ENCODE measurements around the gene DCAF7. TPM values are rescaled to one million over a fixed set of nuclear protein-coding genes. Genes with fewer than 3 reads are reported as not detected.
A peak's percentile ranks its signal among the peaks of the same experiment; 100 is the strongest.

Gene DCAF7
- polyA plus RNA-seq, 3 donors = 41.9 to 89.4 (median 58.1) TPM

- Histone ChIP-seq H3K36me3 (replicated peaks in 1 of 2; ENCODE audit: control insufficient read depth in 1 of 2, insufficient read depth in 2 of 2, low read length in 2 of 2) (no peaks in the 10 kb centered on the region), H3K79me2 (ENCODE audit: insufficient read depth, low read length) (no peaks in the 10 kb centered on the region), H4K20me1 (ENCODE audit: insufficient read depth, low read length) (no peaks in the 10 kb centered on the region), H3K9ac (ENCODE audit: insufficient read depth, low read length, poor library complexity, severe bottlenecking) (no peak overlapping the region), H3K4me3 (replicated peaks in 1 of 3; ENCODE audit: low read depth in 2 of 3, low read length in 3 of 3) (no peak overlapping the region), H3K9me3 (replicated peaks in 1 of 2; ENCODE audit: control insufficient read depth in 1 of 2, insufficient read depth in 1 of 2, low read length in 2 of 2) (no peaks in the 10 kb centered on the region), H3K4me1 (ENCODE audit: control insufficient read depth in 1 of 2, insufficient read depth in 2 of 2, low read length in 2 of 2) (no peaks in the 10 kb centered on the region), H3K4me2 (replicated peaks; ENCODE audit: extremely low read depth, low read length, poor library complexity, severe bottlenecking) (no peak overlapping the region), H3K27ac (ENCODE audit: low read depth in 1 of 2, low read length in 2 of 2) (no peak overlapping the region), H2AFZ (ENCODE audit: insufficient read depth, low read depth, low read length, poor library complexity, severe bottlenecking) (no peak overlapping the region), H3K27me3 (ENCODE audit: control insufficient read depth in 2 of 2, insufficient read depth in 2 of 2, low read length in 2 of 2) (peaks cover 0 to 20% of the 10 kb centered on the region in 2 donors)
- DNase-seq = no peak
- no peak for TF ChIP-seq CTCF (IDR thresholded peaks at IDR 0.05)
- Mint-ChIP-seq H3K27me3 (ENCODE audit: low read depth in 3 of 3) (peaks cover 21 to 40% (median 23%) of the 10 kb centered on the region in 3 donors), H3K4me3 (no peak overlapping the region), H3K36me3 (no peaks in the 10 kb centered on the region), H3K9me3 (peaks cover 0 to 5% (median 3%) of the 10 kb centered on the region in 7 donors), H3K4me1 (peaks cover 2% of the 10 kb centered on the region), H3K27ac (no peak overlapping the region)
- intact Hi-C loops (cut with micrococcal nuclease) = no loop called here
- WGBS (ENCODE audit: insufficient coverage) = 85% methylated on average over 3 of the region's 5 CpGs
These were observed 30.1 kb upstream of the DCAF7 start for GRCh38 chr17:63519972-63520882.

- TF ChIP-seq CTCF (IDR thresholded peaks at IDR 0.05) = no peak
- Histone ChIP-seq H3K4me1 (ENCODE audit: control insufficient read depth in 1 of 2, insufficient read depth in 2 of 2, low read length in 2 of 2) (no peaks in the 10 kb centered on the region), H2AFZ (ENCODE audit: insufficient read depth, low read depth, low read length, poor library complexity, severe bottlenecking) (no peak within 1 kb of the TSS), H3K36me3 (replicated peaks in 1 of 2; ENCODE audit: control insufficient read depth in 1 of 2, insufficient read depth in 2 of 2, low read length in 2 of 2) (no peaks in the 10 kb centered on the region), H3K9me3 (replicated peaks in 1 of 2; ENCODE audit: control insufficient read depth in 1 of 2, insufficient read depth in 1 of 2, low read length in 2 of 2) (no peaks in the 10 kb centered on the region), H3K4me2 (replicated peaks; ENCODE audit: extremely low read depth, low read length, poor library complexity, severe bottlenecking) (peak within 1 kb of the TSS; percentile 26), H4K20me1 (ENCODE audit: insufficient read depth, low read length) (no peaks in the 10 kb centered on the region), H3K27ac (ENCODE audit: low read depth in 1 of 2, low read length in 2 of 2) (no peak within 1 kb of the TSS), H3K4me3 (replicated peaks in 1 of 3; ENCODE audit: low read depth in 2 of 3, low read length in 3 of 3) (no peak within 1 kb of the TSS), H3K79me2 (ENCODE audit: insufficient read depth, low read length) (no peaks in the 10 kb centered on the region), H3K9ac (ENCODE audit: insufficient read depth, low read length, poor library complexity, severe bottlenecking) (no peak within 1 kb of the TSS), H3K27me3 (ENCODE audit: control insufficient read depth in 2 of 2, insufficient read depth in 2 of 2, low read length in 2 of 2) (peaks cover 0 to 24% of the 10 kb centered on the region in 2 donors)
- Mint-ChIP-seq H3K4me3 (peak within 1 kb of the TSS in 1 of 2 donors; percentile 77), H3K4me1 (peaks cover 2% of the 10 kb centered on the region), H3K27me3 (ENCODE audit: low read depth in 3 of 3) (peaks cover 19 to 37% (median 29%) of the 10 kb centered on the region in 3 donors), H3K36me3 (no peaks in the 10 kb centered on the region), H3K9me3 (peaks cover 0 to 5% (median 3%) of the 10 kb centered on the region in 7 donors), H3K27ac (peak within 1 kb of the TSS in 1 of 7 donors; percentile 32)
- intact Hi-C loops (cut with micrococcal nuclease) = no loop called here
- no peak for DNase-seq
- WGBS (ENCODE audit: insufficient coverage) = 18% methylated on average over 19 of the region's 38 CpGs
These were observed 26.9 kb upstream of the DCAF7 start, which contains the start of gene KCNH6 for GRCh38 chr17:63523253-63523855. Gene KCNH6, plus strand, starts transcription at chr17:63523358. Its CDS starts 56 bp downstream, at chr17:63523414.

Data from CD14-positive monocyte (primary cell).